DND-41 (cell line): ENCODE measurements around the gene RGS12.

Experiments used
- CTCF ChIP-seq: IDR thresholded peaks from 2 replicates; pipeline ENCODE4 v1.5.1; 2012; ENCODE audit warnings: borderline replicate concordance, low read length, moderate library complexity, mild to moderate bottlenecking; ENCODE audit not compliant: poor library complexity, severe bottlenecking; ENCODE audit errors: extremely low read depth
- EZH2 ChIP-seq: IDR thresholded peaks from 3 replicates; pipeline ENCODE4 v1.6.1; 2012; ENCODE audit warnings: borderline replicate concordance, low read depth, mild to moderate bottlenecking, moderate library complexity, low read length, inconsistent platforms; ENCODE audit not compliant: severe bottlenecking

- TF ChIP-seq EZH2 (no peak), CTCF (no peak)
Observed at GRCh38 chr4:3257103-3257555, 35.7 kb upstream of the RGS12 start.
